Measurements from ENCODE around the gene TNS1. TPM values are rescaled to one million over a fixed set of nuclear protein-coding genes. Genes with fewer than 3 reads are reported as not detected.

TNS1 gene
- total RNA-seq, 1 donor from 2014 or later: 11.6 TPM

DNA sequence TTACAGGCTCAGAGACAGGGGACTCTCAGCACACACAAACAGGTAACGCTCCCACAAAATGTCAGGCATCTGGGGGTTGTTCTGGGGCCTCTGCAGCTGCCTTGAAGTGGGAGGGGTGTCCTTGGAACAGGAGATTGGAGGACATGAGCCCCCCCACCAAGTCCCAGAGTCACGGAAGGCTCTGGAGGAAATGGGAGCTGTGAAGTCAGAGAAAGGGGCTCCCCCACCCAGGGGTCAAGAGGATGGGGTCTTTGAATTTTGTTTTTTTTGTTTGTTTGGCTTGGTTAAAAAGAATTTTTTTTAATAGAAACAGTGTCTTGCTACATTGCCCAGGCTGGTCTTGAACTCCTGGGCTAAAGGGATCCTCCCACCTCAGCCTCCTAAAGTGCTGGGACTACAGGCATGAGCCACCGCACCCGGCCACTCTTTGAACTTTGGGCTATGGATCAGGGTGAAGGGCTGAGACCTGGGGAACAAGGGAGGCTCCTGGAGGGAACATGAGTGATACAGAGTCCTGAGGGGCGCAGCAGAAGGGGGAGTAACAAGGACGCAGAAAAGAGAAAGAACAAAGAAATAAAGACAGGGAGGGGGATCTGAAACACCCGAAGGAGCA is 46.8 kb downstream of the TNS1 start:
- no peaks in the 10 kb centered on the region for H3K36me3 Mint-ChIP-seq (ENCODE audit: low read depth, unreplicated experiment)
- TF ChIP-seq, protein P1, sequence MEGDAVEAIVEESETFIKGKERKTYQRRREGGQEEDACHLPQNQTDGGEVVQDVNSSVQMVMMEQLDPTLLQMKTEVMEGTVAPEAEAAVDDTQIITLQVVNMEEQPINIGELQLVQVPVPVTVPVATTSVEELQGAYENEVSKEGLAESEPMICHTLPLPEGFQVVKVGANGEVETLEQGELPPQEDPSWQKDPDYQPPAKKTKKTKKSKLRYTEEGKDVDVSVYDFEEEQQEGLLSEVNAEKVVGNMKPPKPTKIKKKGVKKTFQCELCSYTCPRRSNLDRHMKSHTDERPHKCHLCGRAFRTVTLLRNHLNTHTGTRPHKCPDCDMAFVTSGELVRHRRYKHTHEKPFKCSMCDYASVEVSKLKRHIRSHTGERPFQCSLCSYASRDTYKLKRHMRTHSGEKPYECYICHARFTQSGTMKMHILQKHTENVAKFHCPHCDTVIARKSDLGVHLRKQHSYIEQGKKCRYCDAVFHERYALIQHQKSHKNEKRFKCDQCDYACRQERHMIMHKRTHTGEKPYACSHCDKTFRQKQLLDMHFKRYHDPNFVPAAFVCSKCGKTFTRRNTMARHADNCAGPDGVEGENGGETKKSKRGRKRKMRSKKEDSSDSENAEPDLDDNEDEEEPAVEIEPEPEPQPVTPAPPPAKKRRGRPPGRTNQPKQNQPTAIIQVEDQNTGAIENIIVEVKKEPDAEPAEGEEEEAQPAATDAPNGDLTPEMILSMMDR (IDR thresholded peaks at IDR 0.05; ENCODE audit: unreplicated experiment): no peak
- H3K27ac Mint-ChIP-seq (ENCODE audit: unreplicated experiment): no peak overlapping the region
- no peak for DNase-seq (ENCODE audit: low spot score)
- no peaks in the 10 kb centered on the region for H3K9me3 Mint-ChIP-seq (ENCODE audit: unreplicated experiment)
- H3K4me1 Mint-ChIP-seq (ENCODE audit: unreplicated experiment): peaks cover 6% of the 10 kb centered on the region
- peaks cover 12% of the 10 kb centered on the region for H3K27me3 Mint-ChIP-seq (ENCODE audit: unreplicated experiment)
- no peak overlapping the region for H3K4me3 Mint-ChIP-seq (ENCODE audit: unreplicated experiment)

DNA sequence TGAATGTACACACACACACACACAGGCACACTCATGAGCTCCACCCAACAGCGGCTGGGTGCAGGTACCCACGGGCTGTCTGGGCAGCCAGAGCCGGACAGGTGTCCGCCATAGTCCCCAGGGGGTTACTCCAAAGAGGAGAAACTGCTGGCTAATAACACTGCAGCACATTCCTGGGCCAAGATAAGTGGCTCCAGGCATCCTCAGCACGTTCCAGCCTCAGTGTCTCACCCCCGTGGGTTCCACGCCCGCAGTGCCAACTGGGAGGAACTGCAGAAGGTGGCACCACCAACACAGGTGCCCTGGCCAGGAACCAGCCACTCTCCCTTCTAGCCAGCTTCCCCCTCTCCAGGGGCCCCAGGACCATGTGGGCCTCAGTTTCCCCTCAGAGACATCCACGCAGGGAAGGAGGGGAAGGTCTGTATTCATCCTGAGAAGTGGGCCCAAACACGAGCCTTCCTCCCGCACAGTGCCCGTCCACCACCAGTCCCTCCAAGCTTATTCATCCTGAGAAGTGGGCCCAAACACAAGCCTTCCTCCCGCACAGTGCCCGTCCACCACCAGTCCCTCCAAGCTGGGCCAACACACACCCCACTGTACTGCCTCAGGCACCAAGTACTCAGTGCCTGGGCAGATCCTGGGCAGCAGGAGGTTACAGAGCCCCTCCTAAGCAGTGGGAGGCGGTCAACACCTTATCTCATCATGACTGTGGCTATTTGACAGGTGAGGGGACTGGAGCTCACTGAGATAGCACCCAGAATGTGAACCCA is 47.6 kb downstream of the TNS1 start:
- Mint-ChIP-seq H3K36me3 (ENCODE audit: low read depth, unreplicated experiment) (no peaks in the 10 kb centered on the region), H3K27me3 (ENCODE audit: unreplicated experiment) (peaks cover 12% of the 10 kb centered on the region), H3K9me3 (ENCODE audit: unreplicated experiment) (no peaks in the 10 kb centered on the region), H3K4me3 (ENCODE audit: unreplicated experiment) (no peak overlapping the region), H3K27ac (ENCODE audit: unreplicated experiment) (no peak overlapping the region), H3K4me1 (ENCODE audit: unreplicated experiment) (peaks cover 6% of the 10 kb centered on the region)
- TF ChIP-seq, protein P1 (IDR thresholded peaks at IDR 0.05; ENCODE audit: unreplicated experiment): no peak
- DNase-seq (ENCODE audit: low spot score): no peak

DNA sequence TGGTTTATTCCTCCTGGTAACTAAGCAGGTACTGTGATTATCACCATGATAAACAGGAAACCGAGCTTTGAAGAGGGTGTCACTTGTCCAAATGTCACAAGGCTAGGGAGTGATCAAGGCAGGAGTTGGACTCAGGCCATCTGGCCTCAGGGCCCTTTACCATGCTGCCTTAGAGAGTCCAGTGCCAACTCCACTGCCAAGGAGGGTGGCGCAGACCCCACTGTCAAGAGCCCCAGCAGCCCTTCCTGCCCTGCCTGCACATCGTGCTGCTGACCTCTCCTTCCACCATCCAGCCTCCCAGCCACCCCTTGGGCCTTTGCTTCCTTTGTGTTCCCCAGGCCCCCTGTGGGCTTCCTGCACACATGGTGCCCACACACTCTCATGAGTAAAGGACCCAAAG is 48.3 kb downstream of the TNS1 start:
- TF ChIP-seq, protein P1 (IDR thresholded peaks at IDR 0.05; ENCODE audit: unreplicated experiment): no peak
- Mint-ChIP-seq H3K36me3 (ENCODE audit: low read depth, unreplicated experiment) (no peaks in the 10 kb centered on the region), H3K4me3 (ENCODE audit: unreplicated experiment) (no peak overlapping the region), H3K27ac (ENCODE audit: unreplicated experiment) (no peak overlapping the region), H3K9me3 (ENCODE audit: unreplicated experiment) (no peaks in the 10 kb centered on the region), H3K4me1 (ENCODE audit: unreplicated experiment) (peaks cover 7% of the 10 kb centered on the region), H3K27me3 (ENCODE audit: unreplicated experiment) (peaks cover 14% of the 10 kb centered on the region)
- DNase-seq (ENCODE audit: low spot score): no peak

- DNase-seq (ENCODE audit: low spot score): no peak
- H3K27me3 Mint-ChIP-seq (ENCODE audit: unreplicated experiment): peaks cover 15% of the 10 kb centered on the region
- no peak overlapping the region for H3K27ac Mint-ChIP-seq (ENCODE audit: unreplicated experiment)
- no peaks in the 10 kb centered on the region for H3K36me3 Mint-ChIP-seq (ENCODE audit: low read depth, unreplicated experiment)
- H3K4me3 Mint-ChIP-seq (ENCODE audit: unreplicated experiment): no peak overlapping the region
- TF ChIP-seq, protein P1 (IDR thresholded peaks at IDR 0.05; ENCODE audit: unreplicated experiment): no peak
- H3K9me3 Mint-ChIP-seq (ENCODE audit: unreplicated experiment): no peaks in the 10 kb centered on the region
- peaks cover 8% of the 10 kb centered on the region for H3K4me1 Mint-ChIP-seq (ENCODE audit: unreplicated experiment)
These were observed 48.7 kb downstream of the TNS1 start for GRCh38 chr2:217954051-217954450.

DNA sequence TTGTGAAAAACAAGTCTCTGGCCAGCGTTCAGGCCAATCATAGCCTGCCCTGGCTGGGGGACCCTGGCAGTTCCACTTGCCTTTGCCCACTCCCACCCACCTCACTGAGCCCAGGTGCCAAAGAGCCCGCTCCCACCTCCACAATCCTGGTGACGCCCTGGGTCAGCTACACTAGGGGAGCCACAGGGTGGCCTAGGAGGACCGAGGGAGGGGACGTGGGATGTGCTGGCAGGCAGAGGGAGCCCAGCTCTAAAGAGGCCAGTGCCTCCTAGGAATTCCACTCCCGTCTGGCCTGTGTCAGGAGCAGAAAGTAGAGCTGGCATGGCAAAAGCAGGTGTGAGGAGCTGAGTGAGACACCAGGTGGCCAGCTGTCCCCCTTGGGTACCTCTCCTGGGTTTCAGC is 49.3 kb downstream of the TNS1 start:
- H3K27ac Mint-ChIP-seq (ENCODE audit: unreplicated experiment): no peak overlapping the region
- H3K9me3 Mint-ChIP-seq (ENCODE audit: unreplicated experiment): no peaks in the 10 kb centered on the region
- H3K36me3 Mint-ChIP-seq (ENCODE audit: low read depth, unreplicated experiment): no peaks in the 10 kb centered on the region
- TF ChIP-seq, protein P1 (IDR thresholded peaks at IDR 0.05; ENCODE audit: unreplicated experiment): no peak
- no peak overlapping the region for H3K4me3 Mint-ChIP-seq (ENCODE audit: unreplicated experiment)
- no peak for DNase-seq (ENCODE audit: low spot score)
- peaks cover 15% of the 10 kb centered on the region for H3K27me3 Mint-ChIP-seq (ENCODE audit: unreplicated experiment)
- peaks cover 11% of the 10 kb centered on the region for H3K4me1 Mint-ChIP-seq (ENCODE audit: unreplicated experiment)

All from endothelial cell (in vitro differentiated cells).